H9 (cell line): ENCODE data around the gene PDCD10. TPM values are rescaled to one million over a fixed set of nuclear protein-coding genes. Genes with fewer than 3 reads are reported as not detected.
A peak's percentile ranks its signal among the peaks of the same experiment; 100 is the strongest.

ENCODE experiments used
- DNase-seq: peaks from one replicate; pipeline ENCODE4 v3.0.0-alpha.2; 2017
- H2AFZ ChIP-seq: one replicate; pipeline ENCODE4 v1.6.1; 2013; ENCODE audit warnings: mild to moderate bottlenecking, low read length, control low read depth, moderate library complexity
- H2AK5ac ChIP-seq: 2 replicates; pipeline ENCODE4 v1.6.1; 2013; ENCODE audit warnings: low read length, control low read depth, mixed read lengths; ENCODE audit not compliant: insufficient read length
- H2BK120ac ChIP-seq: one replicate; pipeline ENCODE4 v1.6.1; 2013; ENCODE audit warnings: low read depth, mild to moderate bottlenecking, low read length, control low read depth, inconsistent platforms; ENCODE audit not compliant: poor library complexity, severe bottlenecking
- H2BK12ac ChIP-seq: 2 replicates; pipeline ENCODE4 v1.6.1; 2013; ENCODE audit warnings: low read length, control low read depth, mixed read lengths, low read depth; ENCODE audit not compliant: insufficient read length
- H2BK15ac ChIP-seq: 2 replicates; pipeline ENCODE4 v1.6.1; 2013; ENCODE audit warnings: low read depth, low read length, control low read depth
- H2BK20ac ChIP-seq: one replicate; pipeline ENCODE4 v1.6.1; 2013; ENCODE audit warnings: low read depth, mild to moderate bottlenecking, low read length, control low read depth, inconsistent platforms; ENCODE audit not compliant: poor library complexity, severe bottlenecking
- H2BK5ac ChIP-seq: 2 replicates; pipeline ENCODE4 v1.6.1; 2013; ENCODE audit warnings: low read length, control low read depth, mixed read lengths; ENCODE audit not compliant: insufficient read length
- H3K14ac ChIP-seq: 2 replicates; pipeline ENCODE4 v1.6.1; 2013; ENCODE audit warnings: low read length, control low read depth; ENCODE audit not compliant: insufficient read depth
- H3K18ac ChIP-seq: 2 replicates; pipeline ENCODE4 v1.6.1; 2013; ENCODE audit warnings: low read depth, mild to moderate bottlenecking, mixed read lengths, low read length, control low read depth; ENCODE audit not compliant: insufficient read length
- H3K23ac ChIP-seq: 2 replicates; pipeline ENCODE4 v1.6.1; 2013; ENCODE audit warnings: low read length, control low read depth, mixed read lengths, low read depth; ENCODE audit not compliant: insufficient read length
- H3K23me2 ChIP-seq: 2 replicates; pipeline ENCODE4 v1.6.1; 2013; ENCODE audit warnings: low read depth, mild to moderate bottlenecking, mixed read lengths, low read length, control low read depth; ENCODE audit not compliant: insufficient read length, poor library complexity, severe bottlenecking
- H3K27ac ChIP-seq: 2 replicates; pipeline ENCODE4 v1.5.1; 2013; ENCODE audit warnings: low read length, control low read depth, mixed read lengths, low read depth; ENCODE audit not compliant: insufficient read length
- H3K27me3 ChIP-seq: 2 replicates; pipeline ENCODE4 v1.6.1; 2013; ENCODE audit warnings: low read length, control low read depth, inconsistent platforms; ENCODE audit not compliant: insufficient read depth
- H3K4ac ChIP-seq: 2 replicates; pipeline ENCODE4 v1.6.1; 2013; ENCODE audit warnings: low read depth, mild to moderate bottlenecking, control low read depth, inconsistent platforms, low read length, moderate library complexity
- H3K4me1 ChIP-seq: 2 replicates; pipeline ENCODE4 v1.6.1; 2013; ENCODE audit warnings: low read length, control low read depth, inconsistent platforms; ENCODE audit not compliant: insufficient read depth
- H3K4me2 ChIP-seq: 2 replicates; pipeline ENCODE4 v1.6.1; 2013; ENCODE audit warnings: low read length, control low read depth, mixed read lengths; ENCODE audit not compliant: insufficient read length, insufficient read depth
- H3K56ac ChIP-seq: 2 replicates; pipeline ENCODE4 v1.6.1; 2013; ENCODE audit warnings: low read depth, mild to moderate bottlenecking, mixed read lengths, low read length, control low read depth; ENCODE audit not compliant: insufficient read length
- H3K79me1 ChIP-seq: 2 replicates; pipeline ENCODE4 v1.6.1; 2013; ENCODE audit warnings: low read depth, mild to moderate bottlenecking, moderate library complexity, low read length, control low read depth, inconsistent platforms; ENCODE audit not compliant: insufficient read depth, poor library complexity, severe bottlenecking
- H3K79me2 ChIP-seq: 2 replicates; pipeline ENCODE4 v1.6.1; 2013; ENCODE audit warnings: low read length, control low read depth, inconsistent platforms; ENCODE audit not compliant: insufficient read depth
- H3K9ac ChIP-seq: 2 replicates; pipeline ENCODE4 v1.6.1; 2013; ENCODE audit warnings: low read length, control low read depth, mixed read lengths; ENCODE audit not compliant: insufficient read length; ENCODE audit errors: extremely low read depth
- H3K9me3 ChIP-seq: one replicate; pipeline ENCODE4 v1.6.1; 2013; ENCODE audit warnings: low read depth, low read length, inconsistent platforms; ENCODE audit not compliant: control insufficient read depth
- H3T11ph ChIP-seq: one replicate; pipeline ENCODE4 v1.6.1; 2013; ENCODE audit warnings: mild to moderate bottlenecking, low read length, control low read depth, inconsistent platforms
- H4K20me1 ChIP-seq: one replicate; pipeline ENCODE4 v1.6.1; 2013; ENCODE audit not compliant: control insufficient read depth, insufficient read length, insufficient read depth
- H4K5ac ChIP-seq: 2 replicates; pipeline ENCODE4 v1.6.1; 2013; ENCODE audit warnings: low read depth, mild to moderate bottlenecking, mixed read lengths, low read length, control low read depth; ENCODE audit not compliant: insufficient read length
- H4K8ac ChIP-seq: replicated peaks from 2 replicates; pipeline ENCODE4 v1.6.1; 2013; ENCODE audit warnings: low read length, control low read depth, mixed read lengths, low read depth; ENCODE audit not compliant: insufficient read length
- H4K91ac ChIP-seq: 2 replicates; pipeline ENCODE4 v1.6.1; 2013; ENCODE audit warnings: low read depth, mild to moderate bottlenecking, moderate library complexity, mixed read lengths, low read length, control low read depth; ENCODE audit not compliant: insufficient read length
- H3K27ac Mint-ChIP-seq, 3 experiments: 2 replicates in 2 of 3; 3 replicates in 1 of 3; pipeline ENCODE4 v1.8.0; 2020 to 2021; ENCODE audit warnings: mixed read lengths in 3 of 3, mild to moderate bottlenecking in 1 of 3, moderate library complexity in 1 of 3
- H3K27me3 Mint-ChIP-seq: 2 replicates; pipeline ENCODE4 v1.8.0; 2021; ENCODE audit warnings: low read depth, mild to moderate bottlenecking, moderate library complexity, mixed read lengths
- H3K36me3 Mint-ChIP-seq, 3 experiments: 2 replicates in 2 of 3; 3 replicates in 1 of 3; pipeline ENCODE4 v1.8.0; 2020 to 2021; ENCODE audit warnings: low read depth in 3 of 3, mixed read lengths in 3 of 3; ENCODE audit not compliant: insufficient read depth in 1 of 3
- H3K4me1 Mint-ChIP-seq, 2 experiments: 2 replicates each; pipeline ENCODE4 v1.8.0; 2020; ENCODE audit warnings: mixed read lengths in 2 of 2
- H3K4me3 Mint-ChIP-seq, 2 experiments: 2 replicates in 1 of 2; 3 replicates in 1 of 2; pipeline ENCODE4 v1.8.0; 2020 to 2021; ENCODE audit warnings: mild to moderate bottlenecking in 2 of 2, mixed read lengths in 2 of 2, moderate library complexity in 1 of 2
- H3K9me3 Mint-ChIP-seq, 2 experiments: 2 replicates in 1 of 2; 3 replicates in 1 of 2; pipeline ENCODE4 v1.8.0; 2020; ENCODE audit warnings: mild to moderate bottlenecking in 2 of 2, mixed read lengths in 2 of 2, moderate library complexity in 1 of 2
- WGBS: extraction: QIAGEN DNeasy Blood & Tissue Kit; methylation state at CpG from one replicate; pipeline ENCODE4 v1.1.7; 2013; ENCODE audit warnings: missing lambda C conversion rate, low lambda C conversion rate, mixed read lengths; ENCODE audit not compliant: insufficient read length; ENCODE audit errors: extremely low coverage; 5-methylcytosine and 5-hydroxymethylcytosine counted together
- total RNA-seq: library from RNA; stranded (reverse); gene quantifications from 2 replicates; pipeline ENCODE4 v1.2.1, GENCODE V29; 2021
- TF ChIP-seq, protein P1 (sequence below): fragments of 200-600 bp; sonication (generic); conservative IDR thresholded peaks from 3 replicates; pipeline ENCODE4 v1.8.0; 2021; ENCODE audit warnings: antibody characterized with exemption, mild to moderate bottlenecking

PDCD10 gene
- total RNA-seq, 1 experiment from 2014 or later = 64.3 TPM

DNA sequence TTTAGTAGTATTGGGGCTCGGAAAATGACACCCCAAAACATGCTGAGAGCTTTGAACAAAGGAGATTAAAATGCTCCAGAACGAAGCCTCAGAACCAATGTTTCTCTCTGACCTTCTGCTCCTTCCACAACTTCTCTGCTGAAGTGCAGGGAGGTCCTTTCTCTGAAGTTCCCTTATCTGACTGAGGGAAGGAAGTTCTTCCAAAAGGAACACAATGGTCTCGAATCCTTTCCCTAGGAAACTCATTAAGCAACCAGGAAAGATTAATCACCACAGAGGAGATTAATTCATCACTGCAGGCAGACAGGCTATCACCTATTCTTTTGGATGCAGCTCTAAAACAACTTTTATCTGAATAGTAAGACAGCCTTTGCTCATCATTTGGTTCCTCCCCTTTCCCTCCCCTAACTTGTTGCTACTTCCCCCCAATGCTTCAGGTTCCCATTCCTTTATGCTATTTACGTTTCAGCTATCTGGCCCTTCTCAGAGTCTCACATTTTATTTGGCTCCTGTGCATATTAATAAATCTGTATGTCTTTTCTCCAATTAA, 62.7 kb downstream of the PDCD10 start:
- Histone ChIP-seq H4K5ac (no peak overlapping the region), H3K23me2 (no peaks in the 10 kb centered on the region), H2BK5ac (no peak overlapping the region), H4K8ac (no peak overlapping the region), H2BK15ac (no peak overlapping the region), H3K79me2 (no peaks in the 10 kb centered on the region), H3K4me1 (no peaks in the 10 kb centered on the region), H3K56ac (no peak overlapping the region), H3K14ac (no peak overlapping the region), H2BK12ac (no peak overlapping the region), H2BK20ac (no peak overlapping the region), H3K4ac (no peak overlapping the region), H2AFZ (no peak overlapping the region), H3K18ac (no peak overlapping the region), H3K4me2 (no peak overlapping the region), H3K27me3 (no peaks in the 10 kb centered on the region), H3K79me1 (no peaks in the 10 kb centered on the region), H3K9ac (no peak overlapping the region), H3K9me3 (no peaks in the 10 kb centered on the region), H3K27ac (no peak overlapping the region), H3K23ac (no peak overlapping the region), H4K91ac (no peak overlapping the region), H2BK120ac (no peak overlapping the region), H3T11ph (no peak overlapping the region), H4K20me1 (no peaks in the 10 kb centered on the region), H2AK5ac (no peak overlapping the region)
- Mint-ChIP-seq H3K4me3 (no peak overlapping the region), H3K36me3 (peaks cover 40 to 49% (median 43%) of the 10 kb centered on the region in 3 experiments), H3K4me1 (peaks cover under 1% of the 10 kb centered on the region in 2 experiments; a peak in 3 of 4 replicates), H3K27ac (peak overlapping the region in 1 of 3 experiments; percentile 57; a peak in 1 of 7 replicates), H3K27me3 (no peaks in the 10 kb centered on the region), H3K9me3 (peaks cover 23% of the 10 kb centered on the region in 2 experiments)
- no CpG with 5 or more reads among the region's 4 CpGs for WGBS
- DNase-seq = no peak
- TF ChIP-seq, protein P1, sequence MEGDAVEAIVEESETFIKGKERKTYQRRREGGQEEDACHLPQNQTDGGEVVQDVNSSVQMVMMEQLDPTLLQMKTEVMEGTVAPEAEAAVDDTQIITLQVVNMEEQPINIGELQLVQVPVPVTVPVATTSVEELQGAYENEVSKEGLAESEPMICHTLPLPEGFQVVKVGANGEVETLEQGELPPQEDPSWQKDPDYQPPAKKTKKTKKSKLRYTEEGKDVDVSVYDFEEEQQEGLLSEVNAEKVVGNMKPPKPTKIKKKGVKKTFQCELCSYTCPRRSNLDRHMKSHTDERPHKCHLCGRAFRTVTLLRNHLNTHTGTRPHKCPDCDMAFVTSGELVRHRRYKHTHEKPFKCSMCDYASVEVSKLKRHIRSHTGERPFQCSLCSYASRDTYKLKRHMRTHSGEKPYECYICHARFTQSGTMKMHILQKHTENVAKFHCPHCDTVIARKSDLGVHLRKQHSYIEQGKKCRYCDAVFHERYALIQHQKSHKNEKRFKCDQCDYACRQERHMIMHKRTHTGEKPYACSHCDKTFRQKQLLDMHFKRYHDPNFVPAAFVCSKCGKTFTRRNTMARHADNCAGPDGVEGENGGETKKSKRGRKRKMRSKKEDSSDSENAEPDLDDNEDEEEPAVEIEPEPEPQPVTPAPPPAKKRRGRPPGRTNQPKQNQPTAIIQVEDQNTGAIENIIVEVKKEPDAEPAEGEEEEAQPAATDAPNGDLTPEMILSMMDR = no peak
